Uterus (tissue), 4 donors: ENCODE measurements around the gene DENND2A. TPM values are rescaled to one million over a fixed set of nuclear protein-coding genes. Genes with fewer than 3 reads are reported as not detected.
A peak's percentile ranks its signal among the peaks of the same experiment; 100 is the strongest.

Experiments
- DNase-seq, 2 donors: peaks; one replicate each; pipeline ENCODE4 v3.0.0-alpha.2; 2019 to 2020
- H3K27ac ChIP-seq, 2 donors: fragments of 200-600 bp; sonication (generic); 1 replicate in 1 of 2; 2 replicates in 1 of 2; pipeline ENCODE4 v1.5.1; 2016 to 2018
- H3K27me3 ChIP-seq, 2 donors: fragments of 200-600 bp; sonication (generic); one replicate each; pipeline ENCODE4 v1.5.1; 2018 to 2019; ENCODE audit warnings: control low read depth in 1 of 2
- H3K36me3 ChIP-seq, 2 donors: fragments of 200-600 bp; sonication (generic); one replicate each; pipeline ENCODE4 v1.5.1; 2019; ENCODE audit warnings: control low read depth in 1 of 2
- H3K4me1 ChIP-seq, 2 donors: fragments of 200-600 bp; sonication (generic); one replicate each; pipeline ENCODE4 v1.5.1; 2018 to 2019; ENCODE audit warnings: control low read depth in 1 of 2
- H3K4me3 ChIP-seq, 2 donors: fragments of 200-600 bp; sonication (generic); 1 replicate in 1 of 2; 2 replicates in 1 of 2; pipeline ENCODE4 v1.5.1; 2018 to 2019; ENCODE audit warnings: mild to moderate bottlenecking in 1 of 2
- H3K9me3 ChIP-seq, 2 donors: fragments of 200-600 bp; sonication (generic); one replicate each; pipeline ENCODE4 v1.5.1; 2019; ENCODE audit warnings: control low read depth in 1 of 2
- CTCF ChIP-seq, 4 experiments: fragments of 200-600 bp in 2 of 4; fragments of 450-650 bp in 2 of 4; sonication (generic) in 2 of 4; IDR thresholded peaks; one replicate each; pipeline ENCODE4 v1.5.1; 2016 to 2019; ENCODE audit warnings: antibody characterized with exemption in 4 of 4, mild to moderate bottlenecking in 2 of 4, moderate library complexity in 1 of 4
- POLR2A ChIP-seq, 2 donors: fragments of 450-650 bp; IDR thresholded peaks; one replicate each; pipeline ENCODE4 v1.6.1; 2016; ENCODE audit warnings: antibody characterized with exemption in 2 of 2, mild to moderate bottlenecking in 1 of 2, moderate library complexity in 1 of 2
- intact Hi-C: fragments of 100-400 bp; cut with DNase I; formaldehyde crosslinking; loops from one replicate; pipeline ENCODE4 v1.15.1; 2023; ENCODE audit warnings: low total_unique reads
- total RNA-seq, 4 donors: library from RNA; depleted of rRNA in 3 of 4; stranded (reverse); fragments of >200 nt in 3 of 4; gene quantifications; one replicate each; pipeline versions ENCODE4 v1.1.0 to v1.2.4, GENCODE V29; 2014 to 2023
- donor health status: DM: yes; HTN: yes; CAD: no.

Gene DENND2A
- total RNA-seq, 4 donors from 2014 or later: 9.1 to 84.8 (median 35.5) TPM

GRCh38 chr7:140617081-140617480 is 23.5 kb downstream of the DENND2A start:
- H3K4me1 ChIP-seq: peaks cover 0 to 2% of the 10 kb centered on the region in 2 donors

GRCh38 chr7:140616328-140616727 is 24.3 kb downstream of the DENND2A start:
- no peaks in the 10 kb centered on the region for H3K4me1 ChIP-seq

More at GRCh38 chr7:140617081-140617480, 23.5 kb downstream of the DENND2A start:
- intact Hi-C loops: no loop called here
- H3K9me3 ChIP-seq: no peaks in the 10 kb centered on the region
- H3K36me3 ChIP-seq: no peaks in the 10 kb centered on the region
- no peak for DNase-seq
- H3K27ac ChIP-seq: no peak overlapping the region
- no peak overlapping the region for H3K4me3 ChIP-seq
- TF ChIP-seq CTCF (IDR thresholded peaks at IDR 0.05) (no peak), POLR2A (IDR thresholded peaks at IDR 0.05) (no peak)
- H3K27me3 ChIP-seq: no peaks in the 10 kb centered on the region

GRCh38 chr7:140611641-140612040 is 29.0 kb downstream of the DENND2A start:
- Histone ChIP-seq H3K27ac (peak overlapping the region in 1 of 2 donors; percentile 40), H3K27me3 (no peaks in the 10 kb centered on the region)
- DNase-seq: no peak

More at GRCh38 chr7:140616328-140616727, 24.3 kb downstream of the DENND2A start:
- DNase-seq: no peak
- Histone ChIP-seq H3K4me3 (no peak overlapping the region), H3K36me3 (no peaks in the 10 kb centered on the region), H3K27ac (no peak overlapping the region), H3K9me3 (no peaks in the 10 kb centered on the region), H3K27me3 (no peaks in the 10 kb centered on the region)
- TF ChIP-seq POLR2A (IDR thresholded peaks at IDR 0.05) (no peak), CTCF (IDR thresholded peaks at IDR 0.05) (no peak)
- intact Hi-C loops: no loop called here

GRCh38 chr7:140610204-140611165 is 30.1 kb downstream of the DENND2A start:
- DNase-seq: no peak
- TF ChIP-seq POLR2A (IDR thresholded peaks at IDR 0.05) (no peak), CTCF (IDR thresholded peaks at IDR 0.05) (no peak)
- peaks cover 0 to 12% of the 10 kb centered on the region in 2 donors for H3K4me1 ChIP-seq
- intact Hi-C loops: no loop called here
- no peaks in the 10 kb centered on the region for H3K9me3 ChIP-seq
- H3K36me3 ChIP-seq: no peaks in the 10 kb centered on the region
- H3K27ac ChIP-seq: peak overlapping the region; percentile 35 to 40
- no peaks in the 10 kb centered on the region for H3K27me3 ChIP-seq
- H3K4me3 ChIP-seq: no peak overlapping the region

More at GRCh38 chr7:140611641-140612040, 29.0 kb downstream of the DENND2A start:
- TF ChIP-seq POLR2A (IDR thresholded peaks at IDR 0.05) (no peak), CTCF (IDR thresholded peaks at IDR 0.05) (no peak)
- intact Hi-C loops: no loop called here
- Histone ChIP-seq H3K4me1 (peaks cover 0 to 12% of the 10 kb centered on the region in 2 donors), H3K9me3 (no peaks in the 10 kb centered on the region), H3K36me3 (no peaks in the 10 kb centered on the region), H3K4me3 (no peak overlapping the region)

GRCh38 chr7:140609646-140610045 is 31.0 kb downstream of the DENND2A start:
- no peaks in the 10 kb centered on the region for H3K27me3 ChIP-seq
- peaks cover 0 to 12% of the 10 kb centered on the region in 2 donors for H3K4me1 ChIP-seq
- no peak overlapping the region for H3K4me3 ChIP-seq
- TF ChIP-seq POLR2A (IDR thresholded peaks at IDR 0.05) (no peak), CTCF (IDR thresholded peaks at IDR 0.05) (no peak)
- no peak for DNase-seq
- peak overlapping the region; percentile 28 to 40 for H3K27ac ChIP-seq
- no peaks in the 10 kb centered on the region for H3K9me3 ChIP-seq
- H3K36me3 ChIP-seq: no peaks in the 10 kb centered on the region
- intact Hi-C loops: no loop called here
